Keratinocyte (primary cell): ENCODE data around the gene TRAF3IP1. TPM values are rescaled to one million over a fixed set of nuclear protein-coding genes. Genes with fewer than 3 reads are reported as not detected.

ENCODE experiments used
- DNase-seq: peaks from one replicate; pipeline ENCODE4 v3.0.0-alpha.2; 2011; ENCODE audit warnings: low read depth, missing footprints, low spot score
- FAIRE-seq: peaks from 2 replicates; lab custom pipeline; 2011; peaks lifted over from hg19 to GRCh38; lab: Jason Lieb, UNC
- H2AFZ ChIP-seq: 2 replicates; pipeline ENCODE4 v1.6.0; 2012; ENCODE audit warnings: low read length, control low read depth, inconsistent platforms; ENCODE audit not compliant: control insufficient read depth
- H3K27ac ChIP-seq: 2 replicates; pipeline ENCODE4 v1.5.1; 2011; ENCODE audit warnings: low read length; ENCODE audit not compliant: control insufficient read depth, insufficient read depth
- H3K27me3 ChIP-seq: 3 replicates; pipeline ENCODE4 v1.6.0; 2011; ENCODE audit warnings: low read length; ENCODE audit not compliant: control insufficient read depth, insufficient read depth; ENCODE audit errors: extremely low read depth
- H3K36me3 ChIP-seq, 2 experiments: 2 replicates in 1 of 2; 3 replicates in 1 of 2; pipeline ENCODE4 v1.5.1; 2011; ENCODE audit warnings: low read length in 2 of 2, mild to moderate bottlenecking in 1 of 2; ENCODE audit not compliant: control insufficient read depth in 2 of 2, insufficient read depth in 2 of 2; ENCODE audit errors: extremely low read depth in 1 of 2
- H3K4me1 ChIP-seq: 3 replicates; pipeline ENCODE4 v1.5.1; 2011; ENCODE audit warnings: low read length; ENCODE audit not compliant: control insufficient read depth, insufficient read depth; ENCODE audit errors: extremely low read depth
- H3K4me2 ChIP-seq: 3 replicates; pipeline ENCODE4 v1.6.0; 2011; ENCODE audit warnings: low read depth, low read length; ENCODE audit not compliant: control insufficient read depth, insufficient read depth; ENCODE audit errors: extremely low read depth
- H3K4me3 ChIP-seq, 3 experiments: fragments of 200-600 bp in 1 of 3; sonication (generic) in 1 of 3; 2 replicates in 2 of 3; 3 replicates in 1 of 3; pipeline ENCODE4 v1.5.1; 2011 to 2016; ENCODE audit warnings: low read length in 3 of 3, mild to moderate bottlenecking in 3 of 3, control low read depth in 2 of 3, inconsistent platforms in 1 of 3, low read depth in 1 of 3, mixed read lengths in 1 of 3, mixed run types in 1 of 3, moderate library complexity in 1 of 3; ENCODE audit not compliant: control insufficient read depth in 2 of 3, insufficient read depth in 2 of 3; ENCODE audit errors: extremely low read depth in 1 of 3
- H3K79me2 ChIP-seq: 2 replicates; pipeline ENCODE4 v1.6.0; 2012; ENCODE audit warnings: low read length; ENCODE audit not compliant: control insufficient read depth, insufficient read depth
- H3K9ac ChIP-seq: 3 replicates; pipeline ENCODE4 v1.6.0; 2011; ENCODE audit warnings: low read length; ENCODE audit not compliant: control insufficient read depth, insufficient read depth; ENCODE audit errors: extremely low read depth
- H3K9me1 ChIP-seq: 3 replicates; pipeline ENCODE4 v1.6.0; 2011; ENCODE audit warnings: low read length; ENCODE audit not compliant: control insufficient read depth, insufficient read depth; ENCODE audit errors: extremely low read depth
- H3K9me3 ChIP-seq: 2 replicates; pipeline ENCODE4 v1.5.1; 2012; ENCODE audit warnings: low read depth, low read length; ENCODE audit not compliant: control insufficient read depth
- H4K20me1 ChIP-seq: 3 replicates; pipeline ENCODE4 v1.6.0; 2011; ENCODE audit warnings: low read length; ENCODE audit not compliant: control insufficient read depth, insufficient read depth; ENCODE audit errors: extremely low read depth
- EZH2 ChIP-seq: IDR thresholded peaks from one replicate; pipeline ENCODE4 v1.6.1; 2012; ENCODE audit warnings: inconsistent platforms, mild to moderate bottlenecking, low read length, moderate library complexity
- dilution Hi-C: fragments of 300-500 bp; cut with MboI; formaldehyde crosslinking; loops from one replicate; pipeline ENCODE4 v1.7.0; 2020; ENCODE audit warnings: low sequenced_read_pairs; ENCODE audit not compliant: extremely low pct_ligation_motif_present
- polyA plus RNA-seq, 5 experiments: library from polyadenylated mRNA; depleted of rRNA in 3 of 5; stranded (reverse) in 3 of 5; stranded (forward) in 1 of 5; unstranded in 1 of 5; fragments of >200 nt; gene quantifications; 1 replicate in 1 of 5; 2 replicates in 3 of 5; 3 replicates in 1 of 5; pipeline versions ENCODE4 v1.2.1 to v1.2.3, GENCODE V29; 2011 to 2012; ENCODE audit warnings: missing spikeins in 2 of 5, low read depth in 1 of 5, low replicate concordance in 1 of 5
- TF ChIP-seq, protein P1 (sequence below), 3 experiments: IDR thresholded peaks in 1 of 3; conservative IDR thresholded peaks in 1 of 3; optimal IDR thresholded peaks in 1 of 3; 2 replicates in 2 of 3; 3 replicates in 1 of 3; pipeline versions ENCODE3 to v1.5.1; 2011; ENCODE audit warnings: low read length in 3 of 3, mild to moderate bottlenecking in 3 of 3, moderate library complexity in 2 of 3, control low read depth in 1 of 3, inconsistent platforms in 1 of 3; ENCODE audit not compliant: insufficient read depth in 2 of 3; ENCODE audit errors: extremely low read depth in 1 of 3

TRAF3IP1 gene
- polyA plus RNA-seq, 1 donor (not counting 4 experiments of a cell fraction or from before 2014, with no cell fraction given), result 7.0 TPM

DNA sequence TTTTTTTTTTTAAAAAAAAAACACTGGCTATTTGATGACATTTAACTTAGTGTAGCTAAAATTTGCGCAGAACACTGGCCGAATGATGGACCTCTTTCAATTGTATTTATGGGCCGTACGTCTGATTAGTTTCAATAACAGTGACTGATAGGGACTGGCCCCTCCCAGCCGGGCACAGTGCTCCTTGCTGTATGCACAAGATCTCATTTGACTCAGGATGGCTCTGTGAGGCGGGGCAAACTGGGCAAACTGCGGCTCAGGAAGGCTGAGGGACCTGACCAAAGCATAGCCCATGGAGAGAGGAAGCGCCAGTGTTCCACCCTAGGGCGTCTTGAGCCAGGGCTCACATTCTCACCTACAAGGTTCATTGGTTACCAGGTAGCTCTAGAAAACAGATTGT, 21.2 kb downstream of the TRAF3IP1 start:
- TF ChIP-seq, protein P1, sequence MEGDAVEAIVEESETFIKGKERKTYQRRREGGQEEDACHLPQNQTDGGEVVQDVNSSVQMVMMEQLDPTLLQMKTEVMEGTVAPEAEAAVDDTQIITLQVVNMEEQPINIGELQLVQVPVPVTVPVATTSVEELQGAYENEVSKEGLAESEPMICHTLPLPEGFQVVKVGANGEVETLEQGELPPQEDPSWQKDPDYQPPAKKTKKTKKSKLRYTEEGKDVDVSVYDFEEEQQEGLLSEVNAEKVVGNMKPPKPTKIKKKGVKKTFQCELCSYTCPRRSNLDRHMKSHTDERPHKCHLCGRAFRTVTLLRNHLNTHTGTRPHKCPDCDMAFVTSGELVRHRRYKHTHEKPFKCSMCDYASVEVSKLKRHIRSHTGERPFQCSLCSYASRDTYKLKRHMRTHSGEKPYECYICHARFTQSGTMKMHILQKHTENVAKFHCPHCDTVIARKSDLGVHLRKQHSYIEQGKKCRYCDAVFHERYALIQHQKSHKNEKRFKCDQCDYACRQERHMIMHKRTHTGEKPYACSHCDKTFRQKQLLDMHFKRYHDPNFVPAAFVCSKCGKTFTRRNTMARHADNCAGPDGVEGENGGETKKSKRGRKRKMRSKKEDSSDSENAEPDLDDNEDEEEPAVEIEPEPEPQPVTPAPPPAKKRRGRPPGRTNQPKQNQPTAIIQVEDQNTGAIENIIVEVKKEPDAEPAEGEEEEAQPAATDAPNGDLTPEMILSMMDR (optimal IDR thresholded peaks at IDR 0.05 in 1 of 3, IDR thresholded peaks at IDR 0.05 in 1 of 3, conservative IDR thresholded peaks at IDR 0.05 in 1 of 3; ENCODE audit: extremely low read depth in 1 of 3, insufficient read depth in 2 of 3, low read length in 3 of 3), result no peak
- TF ChIP-seq EZH2, result no peak
- no peak overlapping the region for H2AFZ ChIP-seq
- no peak overlapping the region for H3K27ac ChIP-seq
- H3K36me3 ChIP-seq, result peaks cover 3 to 6% of the 10 kb centered on the region in 2 experiments
- no peaks in the 10 kb centered on the region for H4K20me1 ChIP-seq
- no peaks in the 10 kb centered on the region for H3K27me3 ChIP-seq
- no peaks in the 10 kb centered on the region for H3K9me1 ChIP-seq
- FAIRE-seq (no peak), DNase-seq (no peak)
- no peak overlapping the region for H3K9ac ChIP-seq
- H3K4me2 ChIP-seq, result no peak overlapping the region
- dilution Hi-C loops, result no loop called here
- no peak overlapping the region for H3K4me3 ChIP-seq
- no peaks in the 10 kb centered on the region for H3K79me2 ChIP-seq
- H3K9me3 ChIP-seq, result no peaks in the 10 kb centered on the region
- H3K4me1 ChIP-seq, result peaks cover 8% of the 10 kb centered on the region

DNA sequence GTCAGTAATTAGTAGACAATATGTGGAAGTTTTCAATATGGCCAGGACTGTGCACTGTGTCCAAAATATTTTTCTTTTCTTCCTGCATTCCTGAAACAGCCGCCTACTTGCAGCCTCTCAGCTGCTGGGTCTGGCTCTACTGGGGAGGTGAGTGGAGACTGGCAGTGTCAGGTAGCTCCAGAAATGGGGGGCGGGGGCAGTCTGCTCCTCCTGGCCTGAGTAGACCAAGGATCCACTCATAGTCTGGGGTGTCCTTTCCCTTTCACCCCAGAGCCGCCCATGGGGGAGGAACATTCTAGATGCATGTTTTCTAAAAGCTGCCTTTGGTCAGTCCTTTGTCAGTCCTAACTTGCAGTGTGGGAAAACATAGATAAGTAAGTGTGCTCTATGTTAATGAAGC, 23.7 kb downstream of the TRAF3IP1 start:
- Histone ChIP-seq H3K27me3 (no peaks in the 10 kb centered on the region), H3K4me3 (no peak overlapping the region), H4K20me1 (no peaks in the 10 kb centered on the region), H3K36me3 (peaks cover 0 to 5% of the 10 kb centered on the region in 2 experiments), H3K9me3 (no peaks in the 10 kb centered on the region), H2AFZ (no peak overlapping the region), H3K4me1 (peaks cover 7% of the 10 kb centered on the region), H3K9ac (no peak overlapping the region), H3K4me2 (no peak overlapping the region), H3K9me1 (no peaks in the 10 kb centered on the region), H3K79me2 (no peaks in the 10 kb centered on the region), H3K27ac (no peak overlapping the region)
- DNase-seq (no peak), FAIRE-seq (no peak)
- TF ChIP-seq, protein P1 (optimal IDR thresholded peaks at IDR 0.05 in 1 of 3, IDR thresholded peaks at IDR 0.05 in 1 of 3, conservative IDR thresholded peaks at IDR 0.05 in 1 of 3; ENCODE audit: extremely low read depth in 1 of 3, insufficient read depth in 2 of 3, low read length in 3 of 3), result no peak
- no peak for TF ChIP-seq EZH2
- dilution Hi-C loops, result no loop called here
